BLaER1 (cell line): ENCODE results near the gene SERTAD2.

Experiments used
- H3K27ac ChIP-seq: shearing (Covaris generic); formaldehyde crosslinking; 2 replicates; pipeline ENCODE4 v1.8.1; 2022
- H3K27me3 ChIP-seq: shearing (Covaris generic); formaldehyde crosslinking; 2 replicates; pipeline ENCODE4 v1.8.1; 2022
- H3K36me3 ChIP-seq: shearing (Covaris generic); formaldehyde crosslinking; 2 replicates; pipeline ENCODE4 v1.8.1; 2022
- H3K4me1 ChIP-seq: shearing (Covaris generic); formaldehyde crosslinking; 2 replicates; pipeline ENCODE4 v1.8.1; 2022
- H3K4me2 ChIP-seq: shearing (Covaris generic); formaldehyde crosslinking; 2 replicates; pipeline ENCODE4 v1.8.1; 2022
- H3K4me3 ChIP-seq: shearing (Covaris generic); formaldehyde crosslinking; 2 replicates; pipeline ENCODE4 v1.8.1; 2022
- H3K9ac ChIP-seq: shearing (Covaris generic); formaldehyde crosslinking; 2 replicates; pipeline ENCODE4 v1.8.1; 2022
- H3K9me3 ChIP-seq: shearing (Covaris generic); formaldehyde crosslinking; 2 replicates; pipeline ENCODE4 v1.8.1; 2022
- H4K20me1 ChIP-seq: shearing (Covaris generic); formaldehyde crosslinking; 2 replicates; pipeline ENCODE4 v1.8.1; 2022
- Cebpa-rat ChIP-seq: shearing (Covaris generic); IDR thresholded peaks from 2 replicates; pipeline ENCODE4 v1.8.1; 2022

The SERTAD2 gene

DNA sequence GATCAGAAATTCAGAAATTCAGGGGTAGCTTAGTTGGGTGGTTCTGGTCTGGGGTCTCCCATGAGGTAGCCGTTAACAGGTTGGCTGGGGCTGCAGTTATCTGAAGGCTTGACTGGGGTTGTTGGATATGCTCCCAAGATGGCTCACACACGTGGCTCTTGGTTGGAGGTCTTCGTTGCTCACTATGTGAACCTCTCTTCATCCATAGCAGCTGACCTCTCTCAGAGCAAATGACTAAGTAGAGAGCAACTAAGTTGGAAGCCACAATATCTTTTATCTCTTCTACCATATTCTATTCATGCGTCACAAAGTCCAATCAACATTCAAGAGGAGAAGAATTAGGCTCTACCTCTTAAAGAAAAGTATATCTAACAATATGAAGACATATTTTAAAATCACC lies 38.7 kb upstream of the SERTAD2 start:
- no peak overlapping the region for H3K4me2 ChIP-seq
- no peaks in the 10 kb centered on the region for H3K36me3 ChIP-seq
- H3K9me3 ChIP-seq: no peaks in the 10 kb centered on the region
- H3K27me3 ChIP-seq: no peaks in the 10 kb centered on the region
- H3K4me1 ChIP-seq: peaks cover 14% of the 10 kb centered on the region
- no peak for TF ChIP-seq Cebpa-rat
- H3K9ac ChIP-seq: no peak overlapping the region
- H3K4me3 ChIP-seq: no peak overlapping the region
- no peak overlapping the region for H3K27ac ChIP-seq
- H4K20me1 ChIP-seq: no peaks in the 10 kb centered on the region

- Histone ChIP-seq H3K4me2 (no peak overlapping the region), H3K27ac (no peak overlapping the region), H3K27me3 (no peaks in the 10 kb centered on the region), H3K4me3 (no peak overlapping the region), H3K9me3 (no peaks in the 10 kb centered on the region), H4K20me1 (no peaks in the 10 kb centered on the region), H3K4me1 (no peaks in the 10 kb centered on the region), H3K36me3 (no peaks in the 10 kb centered on the region), H3K9ac (no peak overlapping the region)
- no peak for TF ChIP-seq Cebpa-rat
These were observed 35.2 kb upstream of the SERTAD2 start for GRCh38 chr2:64688909-64689308.

DNA sequence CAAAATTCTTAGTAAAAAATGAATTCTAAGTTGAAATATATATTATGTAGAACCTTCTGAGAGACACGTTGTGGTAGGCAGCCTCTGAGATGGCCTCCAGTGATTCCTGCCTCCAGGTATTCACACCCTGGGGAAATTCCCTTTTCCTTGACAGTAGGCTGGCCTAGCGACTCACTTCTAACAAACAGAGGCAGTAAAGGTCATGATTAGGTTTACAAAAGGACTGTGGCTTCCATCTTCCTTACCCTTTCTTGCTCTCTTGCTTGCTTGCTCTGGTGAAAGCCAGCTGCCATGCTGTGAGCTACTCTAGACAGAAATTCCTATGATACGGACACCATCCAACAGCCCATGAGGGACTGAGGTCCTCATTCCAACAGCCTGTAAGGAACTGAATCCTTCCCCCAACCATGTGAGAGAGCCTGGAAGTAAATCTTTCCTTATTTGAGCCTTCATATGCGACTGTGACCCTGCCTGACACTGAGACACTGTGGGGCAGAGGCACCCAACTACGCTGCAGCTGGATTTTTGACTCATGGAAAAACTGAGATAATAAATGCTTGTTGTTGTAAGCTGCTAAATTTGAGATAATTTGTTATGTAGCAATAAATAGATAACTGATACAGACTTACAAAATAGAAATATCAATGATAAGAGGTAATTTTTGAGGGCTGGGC lies 32.7 kb upstream of the SERTAD2 start:
- no peaks in the 10 kb centered on the region for H3K4me1 ChIP-seq
- H3K4me2 ChIP-seq: no peak overlapping the region

GRCh38 chr2:64685430-64685829 lies 31.7 kb upstream of the SERTAD2 start:
- Histone ChIP-seq H3K4me3 (no peak overlapping the region), H3K9me3 (no peaks in the 10 kb centered on the region), H3K4me2 (no peak overlapping the region), H3K27ac (no peak overlapping the region), H3K4me1 (no peaks in the 10 kb centered on the region), H3K9ac (no peak overlapping the region), H3K27me3 (no peaks in the 10 kb centered on the region), H4K20me1 (no peaks in the 10 kb centered on the region), H3K36me3 (no peaks in the 10 kb centered on the region)
- TF ChIP-seq Cebpa-rat: no peak

More for the DNA sequence above, 32.7 kb upstream of the SERTAD2 start:
- no peaks in the 10 kb centered on the region for H4K20me1 ChIP-seq
- TF ChIP-seq Cebpa-rat: no peak
- H3K36me3 ChIP-seq: no peaks in the 10 kb centered on the region
- H3K27ac ChIP-seq: no peak overlapping the region
- H3K4me3 ChIP-seq: no peak overlapping the region
- H3K9ac ChIP-seq: no peak overlapping the region
- no peaks in the 10 kb centered on the region for H3K27me3 ChIP-seq
- H3K9me3 ChIP-seq: no peaks in the 10 kb centered on the region

GRCh38 chr2:64683771-64684510 lies 30.2 kb upstream of the SERTAD2 start:
- no peak overlapping the region for H3K27ac ChIP-seq
- no peak overlapping the region for H3K4me2 ChIP-seq

GRCh38 chr2:64681479-64681967 lies 27.8 kb upstream of the SERTAD2 start:
- H4K20me1 ChIP-seq: no peaks in the 10 kb centered on the region
- H3K9me3 ChIP-seq: no peaks in the 10 kb centered on the region
- no peaks in the 10 kb centered on the region for H3K27me3 ChIP-seq
- no peak overlapping the region for H3K9ac ChIP-seq
- no peaks in the 10 kb centered on the region for H3K36me3 ChIP-seq
- no peak overlapping the region for H3K27ac ChIP-seq
- no peaks in the 10 kb centered on the region for H3K4me1 ChIP-seq
- H3K4me2 ChIP-seq: no peak overlapping the region
- TF ChIP-seq Cebpa-rat: no peak
- no peak overlapping the region for H3K4me3 ChIP-seq

More at GRCh38 chr2:64683771-64684510, 30.2 kb upstream of the SERTAD2 start:
- no peaks in the 10 kb centered on the region for H3K9me3 ChIP-seq
- TF ChIP-seq Cebpa-rat: no peak
- H4K20me1 ChIP-seq: no peaks in the 10 kb centered on the region
- H3K4me1 ChIP-seq: no peaks in the 10 kb centered on the region
- H3K4me3 ChIP-seq: no peak overlapping the region
- H3K9ac ChIP-seq: no peak overlapping the region
- no peaks in the 10 kb centered on the region for H3K36me3 ChIP-seq
- no peaks in the 10 kb centered on the region for H3K27me3 ChIP-seq

GRCh38 chr2:64679673-64680425 lies 26.1 kb upstream of the SERTAD2 start:
- Histone ChIP-seq H4K20me1 (no peaks in the 10 kb centered on the region), H3K4me1 (no peaks in the 10 kb centered on the region), H3K27ac (no peak overlapping the region), H3K27me3 (no peaks in the 10 kb centered on the region), H3K9me3 (no peaks in the 10 kb centered on the region), H3K4me3 (no peak overlapping the region), H3K36me3 (no peaks in the 10 kb centered on the region), H3K9ac (no peak overlapping the region), H3K4me2 (no peak overlapping the region)
- no peak for TF ChIP-seq Cebpa-rat

GRCh38 chr2:64678771-64679590 lies 25.3 kb upstream of the SERTAD2 start:
- H3K36me3 ChIP-seq: no peaks in the 10 kb centered on the region
- H3K9me3 ChIP-seq: no peaks in the 10 kb centered on the region
- H3K4me3 ChIP-seq: no peak overlapping the region
- no peak overlapping the region for H3K9ac ChIP-seq
- no peaks in the 10 kb centered on the region for H3K4me1 ChIP-seq
- no peaks in the 10 kb centered on the region for H4K20me1 ChIP-seq
- no peak overlapping the region for H3K4me2 ChIP-seq
- TF ChIP-seq Cebpa-rat: no peak
- no peaks in the 10 kb centered on the region for H3K27me3 ChIP-seq
- no peak overlapping the region for H3K27ac ChIP-seq

DNA sequence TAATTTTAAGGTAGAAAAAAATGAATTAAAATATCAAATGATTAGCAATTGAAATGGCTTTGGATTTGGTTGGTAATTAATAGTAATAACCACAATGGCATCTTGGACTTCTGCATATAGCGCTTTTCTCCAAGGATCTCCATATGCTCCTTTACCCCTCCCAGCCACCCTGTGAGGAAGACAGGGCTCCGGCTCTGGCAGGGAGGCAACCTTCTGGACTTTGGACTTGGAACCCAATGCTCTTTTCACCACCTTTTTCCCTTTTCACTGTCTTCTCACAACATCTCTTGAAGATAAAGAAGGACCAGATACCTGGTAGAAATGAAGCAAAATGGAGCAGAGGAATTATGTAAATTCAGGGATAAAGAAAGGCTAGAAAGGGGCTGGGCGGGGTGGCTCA lies 23.8 kb upstream of the SERTAD2 start:
- Histone ChIP-seq H3K36me3 (no peaks in the 10 kb centered on the region), H4K20me1 (no peaks in the 10 kb centered on the region), H3K9ac (no peak overlapping the region), H3K27ac (no peak overlapping the region), H3K9me3 (no peaks in the 10 kb centered on the region), H3K27me3 (no peaks in the 10 kb centered on the region), H3K4me1 (peaks cover 4% of the 10 kb centered on the region; the same call in 1 of the 2 replicates), H3K4me3 (no peak overlapping the region), H3K4me2 (no peak overlapping the region)
- no peak for TF ChIP-seq Cebpa-rat
